ENCODE results near the gene GBX2.
A peak's percentile ranks its signal among the peaks of the same experiment; 100 is the strongest.

Gene GBX2

GRCh38 chr2:236168110-236169080, at the start of gene GBX2:
Gene GBX2, minus strand, starts transcription at chr2:236168386. Its CDS starts 415 bp downstream, at chr2:236167971.
- peak; percentile 77 to 90 for DNase-seq

GRCh38 chr2:236217926-236218325, 49.7 kb upstream of the GBX2 start:
- DNase-seq = no peak

DNA sequence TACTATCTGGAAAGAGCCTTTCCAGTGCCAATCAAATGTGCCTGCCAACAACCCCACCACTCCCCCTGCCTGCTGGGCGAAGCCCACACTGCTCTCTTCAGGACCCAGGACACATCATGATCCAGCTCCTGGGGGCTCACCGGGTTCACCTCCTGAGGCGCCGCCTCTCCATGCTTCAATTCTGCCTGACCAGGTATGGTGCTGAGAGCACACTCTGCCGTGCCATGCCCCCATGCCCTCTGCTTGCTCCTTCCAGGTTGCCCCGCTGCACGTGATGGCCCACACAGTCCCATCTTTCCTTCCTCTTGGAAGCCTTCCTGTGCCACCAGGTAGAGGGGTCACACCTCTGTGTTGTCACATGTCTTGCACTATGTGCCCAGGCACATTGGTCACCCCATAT, 48.5 kb upstream of the GBX2 start:
- DNase-seq = no peak

DNA sequence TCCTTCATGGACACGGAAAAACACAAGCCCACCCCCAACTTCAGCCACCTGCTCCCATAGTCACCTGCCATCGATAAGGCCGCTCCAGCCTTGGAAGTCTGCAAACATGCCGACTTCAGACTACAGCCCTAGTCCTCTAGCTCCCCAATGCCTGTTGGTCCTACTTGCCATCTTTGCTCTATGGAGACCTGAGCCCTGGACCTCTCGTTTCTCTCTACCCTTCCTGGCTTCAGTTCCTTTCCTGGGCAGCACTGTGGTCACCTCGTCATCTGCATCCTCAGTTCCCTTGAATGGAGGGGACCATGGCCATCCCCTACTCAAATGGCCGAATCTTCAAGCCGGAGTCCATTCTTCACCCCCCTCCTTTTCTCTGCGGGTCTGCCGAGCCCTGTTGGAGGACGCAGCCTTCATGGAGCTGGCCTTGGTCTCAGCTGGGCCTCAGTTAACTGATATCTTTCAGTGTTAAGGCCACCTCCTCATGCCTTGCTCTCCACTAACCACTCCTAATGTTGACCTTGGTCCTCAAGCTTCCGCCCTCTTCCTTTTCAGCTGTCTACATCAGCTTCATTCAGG, 47.7 kb upstream of the GBX2 start:
- DNase-seq = no peak

DNA sequence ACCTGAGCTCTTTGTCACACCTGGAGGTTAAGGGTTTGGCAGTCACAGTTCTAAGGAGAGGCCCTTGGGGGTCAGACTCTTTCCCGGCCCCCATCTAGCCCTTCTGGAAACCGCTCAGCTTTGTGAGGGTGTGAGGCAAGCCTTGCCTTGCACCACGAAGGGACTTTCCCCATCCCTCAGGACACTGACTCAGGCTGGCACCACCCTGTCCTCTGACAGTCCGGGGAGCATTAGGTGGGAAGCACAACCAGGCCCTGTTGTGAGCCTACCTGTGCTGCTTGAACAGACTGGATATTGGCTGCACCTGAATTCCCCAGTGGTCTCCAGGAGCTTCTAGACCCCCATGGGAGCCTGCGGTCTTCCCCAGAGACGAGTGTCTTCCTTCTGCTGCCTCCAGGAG, 47.0 kb upstream of the GBX2 start:
- no peak for DNase-seq

GRCh38 chr2:236214376-236214995, 46.3 kb upstream of the GBX2 start:
- DNase-seq = no peak

GRCh38 chr2:236211296-236211695, 43.1 kb upstream of the GBX2 start:
- DNase-seq = no peak

DNA sequence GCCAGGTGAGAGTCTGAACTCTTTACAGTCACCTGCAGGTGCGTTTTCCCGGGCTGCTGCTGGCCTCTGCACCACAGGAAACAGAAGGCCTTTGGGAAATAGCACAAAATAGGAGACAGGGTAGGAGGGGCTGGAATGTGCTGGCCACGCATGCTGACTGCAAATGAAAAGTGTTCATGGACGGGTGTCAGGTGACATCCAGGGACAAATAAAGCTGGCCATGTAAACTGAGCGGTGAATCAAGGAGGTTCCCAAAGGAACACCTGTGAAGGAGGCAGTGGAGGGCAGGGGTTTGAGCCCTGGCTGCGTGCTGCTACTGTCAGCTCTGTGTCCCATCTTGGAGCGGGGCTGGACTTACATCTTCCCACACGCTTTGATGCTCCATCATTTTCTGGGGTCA, 42.4 kb upstream of the GBX2 start:
- DNase-seq = no peak

GRCh38 chr2:236209996-236210395, 41.8 kb upstream of the GBX2 start:
- DNase-seq = no peak

DNA sequence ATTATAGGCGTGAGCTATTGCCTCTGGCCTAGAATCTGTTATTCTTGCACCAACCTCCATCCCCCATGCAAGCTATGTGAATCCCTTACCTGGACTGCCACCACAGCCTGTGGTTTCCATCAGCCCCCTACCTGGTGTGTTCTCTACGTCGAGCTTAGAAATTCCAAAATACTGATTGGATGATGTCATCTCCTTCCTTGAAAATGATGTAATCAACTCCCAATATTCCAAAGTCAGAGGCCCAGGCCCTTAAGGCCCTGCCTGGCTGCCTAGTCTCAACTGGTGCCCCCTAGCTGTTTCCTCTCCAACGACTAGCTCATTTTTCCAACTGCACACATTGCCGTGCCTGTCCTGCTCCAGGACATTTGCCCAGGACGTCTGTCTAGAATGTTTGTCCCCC, 41.3 kb upstream of the GBX2 start:
- no peak for DNase-seq

- no peak for DNase-seq
Observed at GRCh38 chr2:236208019-236208926, 40.1 kb upstream of the GBX2 start.

GRCh38 chr2:236207472-236207871, 39.3 kb upstream of the GBX2 start:
- DNase-seq = no peak

DNA sequence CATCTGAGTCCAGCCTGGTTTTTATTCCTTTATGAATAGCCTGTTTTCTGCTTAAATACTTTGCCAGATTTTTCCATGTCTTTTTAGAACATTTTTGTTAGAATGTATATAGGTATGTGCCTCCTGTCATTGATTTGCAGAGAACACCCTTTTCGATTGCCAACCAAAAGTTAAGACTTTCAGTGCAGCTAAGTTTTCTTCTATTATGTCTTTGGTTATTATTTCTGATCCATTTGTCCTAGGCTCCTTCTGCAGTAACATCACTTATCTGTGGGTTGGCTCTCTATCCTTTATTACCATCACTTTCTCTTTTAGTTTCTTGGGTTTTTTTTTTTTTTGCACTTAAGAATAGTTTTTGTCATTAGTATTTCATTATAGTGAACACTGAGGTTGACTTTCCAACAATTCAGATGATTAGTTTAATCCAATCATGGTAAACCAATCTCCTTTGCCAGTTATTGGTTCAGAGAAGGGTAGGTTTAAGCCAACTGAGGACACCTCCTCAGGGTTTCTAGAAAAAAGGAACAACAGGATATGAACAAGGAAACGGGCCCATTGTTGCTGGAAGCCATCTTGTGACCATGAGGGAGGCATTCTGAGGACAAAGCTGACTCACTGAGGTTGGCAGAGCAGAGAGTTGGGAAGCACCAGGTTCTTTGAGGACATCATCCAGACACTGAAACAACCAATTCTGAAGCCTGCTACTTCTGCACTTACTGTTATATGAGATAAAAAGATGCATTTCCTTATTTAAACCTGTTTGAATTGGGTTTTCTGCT, 37.9 kb upstream of the GBX2 start:
- no peak for DNase-seq

DNA sequence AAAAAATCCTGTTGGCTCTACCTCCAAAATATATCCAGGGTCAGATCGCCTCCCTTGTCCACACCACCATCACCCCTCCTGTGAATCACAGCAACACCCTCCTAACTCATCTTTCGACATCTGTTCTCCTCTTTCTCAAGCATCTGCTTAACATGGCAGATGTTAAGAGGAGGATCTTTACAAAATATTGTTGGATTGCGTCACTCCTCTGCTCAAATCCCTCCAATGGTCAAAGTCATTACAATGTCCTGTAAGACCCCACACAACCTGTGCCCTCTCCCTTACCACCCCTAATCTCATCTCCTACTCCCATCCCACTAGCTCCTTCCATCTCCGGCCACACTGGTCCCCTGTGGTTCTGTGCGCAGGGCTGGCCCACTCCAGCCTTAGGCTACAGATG, 36.8 kb upstream of the GBX2 start:
- DNase-seq = no peak

DNA sequence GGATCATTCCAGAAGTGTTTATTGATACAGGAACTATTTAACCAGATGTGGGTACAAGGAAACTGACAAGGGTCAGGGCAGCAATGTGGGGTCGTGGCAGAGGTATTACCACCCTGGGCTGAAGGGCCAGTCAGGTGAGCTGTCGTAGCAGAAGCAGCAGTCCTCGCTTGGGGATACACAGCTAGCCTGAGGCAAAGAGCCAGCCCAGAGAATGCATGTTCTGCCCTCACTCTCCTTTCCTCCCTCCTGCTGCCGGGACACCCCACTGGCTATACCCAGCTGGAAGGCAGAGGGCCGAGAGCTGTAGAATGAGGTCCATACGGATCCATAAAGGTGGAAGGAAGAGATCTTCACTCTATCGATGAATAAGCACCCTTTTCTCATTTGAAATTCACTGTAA, 32.2 kb upstream of the GBX2 start:
- DNase-seq = no peak

- DNase-seq = no peak
Observed at GRCh38 chr2:236196366-236196765, 28.2 kb upstream of the GBX2 start.

- no peak for DNase-seq
Observed at GRCh38 chr2:236195726-236196125, 27.5 kb upstream of the GBX2 start.

DNA sequence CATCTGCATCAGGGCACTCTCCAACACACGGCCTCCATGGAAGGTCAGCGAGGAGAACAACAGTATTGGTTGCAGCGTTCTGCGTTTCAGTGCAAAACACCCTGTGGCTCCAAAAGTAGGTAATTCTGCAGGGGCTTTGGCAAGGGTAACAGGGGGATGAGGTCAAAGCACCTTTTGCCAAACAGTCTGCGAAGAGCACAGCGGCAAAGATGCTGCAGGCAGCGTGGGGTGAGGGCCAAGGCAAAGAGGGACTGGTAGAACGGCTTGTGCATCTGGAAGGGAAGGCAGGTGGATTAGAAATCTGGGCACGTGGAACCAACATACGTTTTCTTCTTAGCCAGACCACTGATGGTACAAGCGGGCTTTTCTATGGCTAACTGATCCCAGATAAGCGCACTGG, 26.6 kb upstream of the GBX2 start:
- DNase-seq = no peak

- no peak for DNase-seq
Observed at GRCh38 chr2:236193026-236193425, 24.8 kb upstream of the GBX2 start.

- no peak for DNase-seq
Observed at GRCh38 chr2:236190674-236191073, 22.5 kb upstream of the GBX2 start.

DNA sequence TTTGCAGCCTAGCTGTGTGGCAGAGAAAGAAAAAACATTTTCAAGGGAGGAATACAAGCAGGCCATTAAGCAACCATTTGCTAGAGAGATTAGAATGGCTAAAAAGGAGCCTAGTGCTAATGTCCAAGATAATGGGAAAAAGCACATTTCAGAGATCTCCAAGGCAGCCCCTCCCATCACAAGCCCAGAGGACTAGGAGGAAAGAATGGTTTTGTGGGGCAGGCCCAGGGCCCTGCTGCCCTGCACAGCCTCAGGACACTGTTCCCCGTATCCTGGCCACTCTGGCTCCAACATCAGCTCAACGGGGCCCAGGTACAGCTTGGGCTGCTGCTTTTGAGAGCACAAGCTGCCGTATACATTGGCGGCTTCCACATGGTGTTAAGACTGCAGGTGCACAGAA, 16.5 kb upstream of the GBX2 start:
- no peak for DNase-seq

DNA sequence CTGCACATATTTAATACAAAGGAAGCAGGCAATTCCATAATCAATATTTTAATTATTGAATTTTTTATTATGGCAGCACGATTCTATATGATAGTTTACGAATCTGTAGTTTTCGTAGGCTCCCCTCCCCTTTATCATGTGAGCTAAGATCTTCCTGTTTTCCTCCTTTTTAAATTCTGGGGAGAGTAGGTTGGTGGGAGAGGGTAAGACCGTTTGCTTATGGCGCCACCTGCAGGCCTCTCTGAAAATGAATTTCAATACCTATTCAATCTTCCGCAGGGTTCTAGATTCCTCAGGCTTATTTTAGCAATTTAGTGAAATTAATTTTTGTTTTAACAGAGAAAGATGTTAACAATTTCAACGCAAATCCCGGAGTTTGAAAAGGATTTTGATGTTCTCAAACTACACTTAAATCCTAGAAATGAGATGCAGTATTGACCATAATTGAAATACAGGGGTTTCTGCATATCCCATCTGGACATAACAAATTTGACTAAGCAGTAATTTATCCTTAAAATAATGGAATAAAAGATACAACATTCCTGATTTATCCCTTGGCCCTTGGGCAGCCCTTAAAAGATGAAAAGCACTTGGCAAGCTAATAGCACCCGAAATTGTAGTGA, 12.8 kb upstream of the GBX2 start:
- DNase-seq = peak; percentile 37 to 52
